ENCODE results near the gene OR2H2.

OR2H2 gene

DNA sequence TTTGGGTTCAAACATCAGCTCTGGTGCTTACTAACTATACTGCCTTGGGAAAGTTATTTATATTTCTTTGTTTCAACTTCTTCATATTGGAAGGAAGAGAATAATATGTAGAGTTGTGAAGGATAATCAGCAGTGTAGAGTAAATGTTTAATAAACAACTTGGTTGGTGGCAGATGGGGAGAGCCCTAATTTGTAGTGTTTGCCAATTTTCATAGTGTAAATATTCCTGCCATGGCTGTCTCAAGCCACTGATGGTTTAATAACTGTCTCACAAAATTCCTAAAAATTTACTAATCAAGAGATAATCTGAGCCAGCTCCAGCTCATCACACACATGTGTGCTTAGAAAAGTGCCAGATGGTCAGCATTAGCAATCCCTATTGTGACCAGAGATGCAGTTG lies at the start of gene OR2H2:
OR2H2 (plus strand) TSS at position 301 of the 400 bp plus-strand sequence. CDS start 2,824 bp downstream, outside the sequence.
- Histone ChIP-seq H3K79me2 (ENCODE audit: control insufficient read depth, low read length) (no peaks in the 10 kb centered on the region), H3K27ac (ENCODE audit: low read depth, low read length) (no peak within 1 kb of the TSS), H3K4me2 (ENCODE audit: low read length) (no peak within 1 kb of the TSS), H3K9me3 (ENCODE audit: control insufficient read depth, insufficient read depth, low read length) (no peaks in the 10 kb centered on the region), H3K9me2 (replicated peaks; ENCODE audit: control insufficient read depth, low read length) (no peaks in the 10 kb centered on the region), H4K20me1 (ENCODE audit: control insufficient read depth, insufficient read depth, low read depth, low read length) (no peaks in the 10 kb centered on the region), H3K36me3 (ENCODE audit: control insufficient read depth, low read length) (no peaks in the 10 kb centered on the region), H3K4me3 (ENCODE audit: low read length) (no peak within 1 kb of the TSS), H3K4me1 (ENCODE audit: control insufficient read depth, low read length) (peaks cover 2% of the 10 kb centered on the region; the same call in 1 of the 2 replicates), H3F3A (ENCODE audit: control insufficient read depth, insufficient read depth) (no peaks in the 10 kb centered on the region), H3K27me3 (ENCODE audit: control insufficient read depth, low read length) (peaks cover 19% of the 10 kb centered on the region)
- TF ChIP-seq, protein P1, sequence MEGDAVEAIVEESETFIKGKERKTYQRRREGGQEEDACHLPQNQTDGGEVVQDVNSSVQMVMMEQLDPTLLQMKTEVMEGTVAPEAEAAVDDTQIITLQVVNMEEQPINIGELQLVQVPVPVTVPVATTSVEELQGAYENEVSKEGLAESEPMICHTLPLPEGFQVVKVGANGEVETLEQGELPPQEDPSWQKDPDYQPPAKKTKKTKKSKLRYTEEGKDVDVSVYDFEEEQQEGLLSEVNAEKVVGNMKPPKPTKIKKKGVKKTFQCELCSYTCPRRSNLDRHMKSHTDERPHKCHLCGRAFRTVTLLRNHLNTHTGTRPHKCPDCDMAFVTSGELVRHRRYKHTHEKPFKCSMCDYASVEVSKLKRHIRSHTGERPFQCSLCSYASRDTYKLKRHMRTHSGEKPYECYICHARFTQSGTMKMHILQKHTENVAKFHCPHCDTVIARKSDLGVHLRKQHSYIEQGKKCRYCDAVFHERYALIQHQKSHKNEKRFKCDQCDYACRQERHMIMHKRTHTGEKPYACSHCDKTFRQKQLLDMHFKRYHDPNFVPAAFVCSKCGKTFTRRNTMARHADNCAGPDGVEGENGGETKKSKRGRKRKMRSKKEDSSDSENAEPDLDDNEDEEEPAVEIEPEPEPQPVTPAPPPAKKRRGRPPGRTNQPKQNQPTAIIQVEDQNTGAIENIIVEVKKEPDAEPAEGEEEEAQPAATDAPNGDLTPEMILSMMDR (IDR thresholded peaks at IDR 0.05; ENCODE audit: low read depth, low read length, poor library complexity, severe bottlenecking), result no peak
- TF ChIP-seq EZH2phosphoT487 (IDR thresholded peaks at IDR 0.05; ENCODE audit: borderline replicate concordance, low read length), result no peak

DNA sequence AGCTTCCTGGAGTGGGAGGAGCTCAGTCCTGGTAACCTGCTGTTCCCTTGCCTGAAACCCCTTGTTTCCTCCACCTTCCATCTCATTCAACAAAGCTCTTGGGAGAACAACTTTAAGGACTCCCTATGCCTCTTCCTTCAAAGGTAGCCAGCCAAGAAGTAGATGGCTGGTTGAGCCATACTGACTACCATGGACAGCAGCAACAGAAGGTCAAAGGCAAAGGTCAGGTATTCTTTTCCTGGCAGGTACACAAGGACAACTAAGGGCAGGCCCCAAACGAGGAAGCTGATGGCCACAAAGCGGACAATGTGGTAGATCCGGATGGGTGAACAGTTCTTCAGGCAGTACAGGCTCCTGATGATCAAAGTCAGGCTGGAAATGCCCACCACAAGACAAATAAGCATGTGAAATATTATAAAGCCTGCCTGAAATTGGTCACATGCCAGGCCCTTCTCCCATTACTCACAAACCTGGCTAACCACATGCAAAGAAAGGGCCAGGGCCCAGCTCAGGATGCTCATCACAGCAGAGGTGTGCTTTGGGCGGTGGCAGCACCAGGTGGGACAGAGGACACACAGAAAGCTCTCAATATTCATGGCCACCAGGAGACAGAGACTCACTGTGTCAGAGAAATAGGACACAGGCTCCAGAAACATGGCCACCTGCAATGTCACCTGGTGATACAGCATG lies 47.1 kb upstream of the OR2H2 start:
- TF ChIP-seq, protein P1 (IDR thresholded peaks at IDR 0.05; ENCODE audit: low read depth, low read length, poor library complexity, severe bottlenecking), result no peak
- no peak for TF ChIP-seq EZH2phosphoT487 (IDR thresholded peaks at IDR 0.05; ENCODE audit: borderline replicate concordance, low read length)
- no peak overlapping the region for H3K4me3 ChIP-seq (ENCODE audit: low read length)
- H3K36me3 ChIP-seq (ENCODE audit: control insufficient read depth, low read length), result no peaks in the 10 kb centered on the region
- H3K9me2 ChIP-seq (replicated peaks; ENCODE audit: control insufficient read depth, low read length), result no peaks in the 10 kb centered on the region
- H4K20me1 ChIP-seq (ENCODE audit: control insufficient read depth, insufficient read depth, low read depth, low read length), result no peaks in the 10 kb centered on the region
- peaks cover 11% of the 10 kb centered on the region for H3K27me3 ChIP-seq (ENCODE audit: control insufficient read depth, low read length)
- H3K9me3 ChIP-seq (ENCODE audit: control insufficient read depth, insufficient read depth, low read length), result no peaks in the 10 kb centered on the region
- no peaks in the 10 kb centered on the region for H3F3A ChIP-seq (ENCODE audit: control insufficient read depth, insufficient read depth)
- H3K27ac ChIP-seq (ENCODE audit: low read depth, low read length), result no peak overlapping the region
- no peaks in the 10 kb centered on the region for H3K79me2 ChIP-seq (ENCODE audit: control insufficient read depth, low read length)
- no peak overlapping the region for H3K4me2 ChIP-seq (ENCODE audit: low read length)
- H3K4me1 ChIP-seq (ENCODE audit: control insufficient read depth, low read length), result no peaks in the 10 kb centered on the region

DNA sequence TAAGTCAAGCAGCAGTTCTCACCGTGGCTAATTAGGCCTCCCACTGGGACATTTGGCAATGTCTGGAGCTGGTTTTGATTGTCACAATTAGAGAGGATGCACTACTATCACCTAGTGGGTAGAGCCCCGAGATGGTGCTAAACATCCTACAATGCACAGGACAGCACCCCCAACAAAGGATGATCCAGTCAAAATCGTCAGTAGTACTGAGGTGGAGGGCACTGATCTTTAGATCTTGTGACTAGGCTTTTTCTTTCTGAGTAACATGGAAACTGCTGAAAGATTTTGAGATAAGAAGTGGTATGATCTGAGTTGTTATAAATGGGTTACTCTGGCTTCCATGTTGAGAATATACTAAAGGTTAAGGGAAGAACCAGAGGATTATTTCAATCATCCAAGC lies 37.3 kb upstream of the OR2H2 start:
- H3K36me3 ChIP-seq (ENCODE audit: control insufficient read depth, low read length), result no peaks in the 10 kb centered on the region
- H3K79me2 ChIP-seq (ENCODE audit: control insufficient read depth, low read length), result no peaks in the 10 kb centered on the region
- H3F3A ChIP-seq (ENCODE audit: control insufficient read depth, insufficient read depth), result no peaks in the 10 kb centered on the region
- no peak overlapping the region for H3K27ac ChIP-seq (ENCODE audit: low read depth, low read length)
- no peaks in the 10 kb centered on the region for H3K4me1 ChIP-seq (ENCODE audit: control insufficient read depth, low read length)
- H3K4me2 ChIP-seq (ENCODE audit: low read length), result no peak overlapping the region
- H3K4me3 ChIP-seq (ENCODE audit: low read length), result no peak overlapping the region
- peaks cover 3% of the 10 kb centered on the region; the same call in 1 of the 2 replicates for H3K27me3 ChIP-seq (ENCODE audit: control insufficient read depth, low read length)
- no peak for TF ChIP-seq EZH2phosphoT487 (IDR thresholded peaks at IDR 0.05; ENCODE audit: borderline replicate concordance, low read length)
- TF ChIP-seq, protein P1 (IDR thresholded peaks at IDR 0.05; ENCODE audit: low read depth, low read length, poor library complexity, severe bottlenecking), result no peak
- no peaks in the 10 kb centered on the region for H4K20me1 ChIP-seq (ENCODE audit: control insufficient read depth, insufficient read depth, low read depth, low read length)
- H3K9me3 ChIP-seq (ENCODE audit: control insufficient read depth, insufficient read depth, low read length), result no peaks in the 10 kb centered on the region
- H3K9me2 ChIP-seq (replicated peaks; ENCODE audit: control insufficient read depth, low read length), result no peaks in the 10 kb centered on the region
